H1 (cell line): ENCODE results near the gene CPT1A. TPM values are rescaled to one million over a fixed set of nuclear protein-coding genes. Genes with fewer than 3 reads are reported as not detected.
A peak's percentile ranks its signal among the peaks of the same experiment; 100 is the strongest.

Experiments
- CTCF ChIA-PET: fragments of 300-600 bp; sonication (Branson Sonifier 250); formaldehyde crosslinking; loops from one replicate; lab custom pipeline; 2021; ENCODE audit not compliant: partially characterized antibody; lab: Charles Lee
- POLR2A ChIA-PET: fragments of 300-600 bp; sonication (Branson Sonifier 250); formaldehyde crosslinking; loops from one replicate; lab custom pipeline; 2021; ENCODE audit warnings: inconsistent platforms; ENCODE audit not compliant: partially characterized antibody; lab: Charles Lee
- DNase-seq, 2 experiments: peaks; one replicate each; pipeline versions ENCODE4 v3.0.0 to v3.0.0-alpha.2; 2010 to 2022; ENCODE audit warnings: low spot score in 2 of 2, low read depth in 1 of 2, mixed read lengths in 1 of 2
- FAIRE-seq: peaks from 2 replicates; lab custom pipeline; 2011; peaks lifted over from hg19 to GRCh38; lab: Jason Lieb, UNC
- H2AFZ ChIP-seq: 2 replicates; pipeline ENCODE4 v1.8.1; 2012; ENCODE audit warnings: low read length, inconsistent platforms
- H2AK5ac ChIP-seq: 2 replicates; pipeline ENCODE4 v1.6.1; 2013; ENCODE audit warnings: low read depth, low read length
- H2BK120ac ChIP-seq: replicated peaks from 2 replicates; pipeline ENCODE3; 2013; ENCODE audit warnings: low read depth, low read length, inconsistent platforms
- H2BK12ac ChIP-seq: 2 replicates; pipeline ENCODE4 v1.6.1; 2013; ENCODE audit warnings: low read depth, low read length
- H2BK15ac ChIP-seq: 2 replicates; pipeline ENCODE4 v1.6.1; 2013; ENCODE audit warnings: low read length
- H2BK20ac ChIP-seq: 2 replicates; pipeline ENCODE4 v1.6.1; 2013; ENCODE audit warnings: low read length
- H2BK5ac ChIP-seq: 2 replicates; pipeline ENCODE4 v1.6.1; 2013; ENCODE audit warnings: low read depth, low read length
- H3K14ac ChIP-seq: 2 replicates; pipeline ENCODE4 v1.6.1; 2013; ENCODE audit warnings: inconsistent platforms; ENCODE audit not compliant: insufficient read length
- H3K18ac ChIP-seq: 2 replicates; pipeline ENCODE4 v1.6.1; 2013; ENCODE audit warnings: low read length; ENCODE audit errors: extremely low read depth
- H3K23ac ChIP-seq: 2 replicates; pipeline ENCODE4 v1.6.1; 2013; ENCODE audit warnings: inconsistent platforms; ENCODE audit not compliant: insufficient read length
- H3K23me2 ChIP-seq: 2 replicates; pipeline ENCODE4 v1.6.1; 2013; ENCODE audit warnings: low read depth, low read length
- H3K27ac ChIP-seq: 2 replicates; pipeline ENCODE4 v1.6.1; 2011; ENCODE audit warnings: low read depth, low read length, inconsistent platforms
- H3K27me3 ChIP-seq, 4 experiments: replicated peaks in 1 of 4; 1 replicate in 1 of 4; 2 replicates in 3 of 4; pipeline versions ENCODE4 v1.6.1 to v1.8.1; 2011 to 2013; ENCODE audit warnings: low read length in 3 of 4, mild to moderate bottlenecking in 3 of 4, inconsistent platforms in 2 of 4, mixed read lengths in 2 of 4, moderate library complexity in 1 of 4; ENCODE audit not compliant: control insufficient read depth in 3 of 4, insufficient read depth in 3 of 4; ENCODE audit errors: extremely low read depth in 1 of 4
- H3K36me3 ChIP-seq, 4 experiments: 2 replicates each; pipeline versions ENCODE4 v1.6.1 to v1.8.1; 2011 to 2013; ENCODE audit warnings: mild to moderate bottlenecking in 4 of 4, low read length in 3 of 4, moderate library complexity in 2 of 4, control low read depth in 1 of 4, inconsistent platforms in 1 of 4; ENCODE audit not compliant: insufficient read depth in 4 of 4, control insufficient read depth in 2 of 4
- H3K4ac ChIP-seq: replicated peaks from 2 replicates; pipeline ENCODE3; 2013; ENCODE audit warnings: low read length, low read depth, mixed read lengths, inconsistent platforms; ENCODE audit not compliant: insufficient read length
- H3K4me1 ChIP-seq, 4 experiments: replicated peaks in 1 of 4; 1 replicate in 1 of 4; 2 replicates in 3 of 4; pipeline versions ENCODE4 v1.6.1 to v1.8.1; 2011 to 2013; ENCODE audit warnings: low read length in 3 of 4, inconsistent platforms in 2 of 4, mixed read lengths in 1 of 4; ENCODE audit not compliant: insufficient read depth in 4 of 4, control insufficient read depth in 3 of 4
- H3K4me2 ChIP-seq, 2 experiments: 2 replicates each; pipeline versions ENCODE4 v1.6.1 to v1.8.1; 2011 to 2013; ENCODE audit warnings: low read depth in 2 of 2, low read length in 2 of 2, control low read depth in 1 of 2, inconsistent platforms in 1 of 2, mild to moderate bottlenecking in 1 of 2; ENCODE audit not compliant: insufficient read depth in 1 of 2
- H3K4me3 ChIP-seq, 4 experiments: fragments of 200-600, 300-600 bp in 1 of 4; sonication (generic), shearing (Covaris generic), sonication (Bioruptor Twin) in 1 of 4; 2 replicates each; pipeline versions ENCODE4 v1.5.1 to v1.8.1; 2011 to 2016; ENCODE audit warnings: low read length in 4 of 4, low read depth in 3 of 4, control low read depth in 2 of 4, inconsistent platforms in 2 of 4, mild to moderate bottlenecking in 2 of 4, mixed read lengths in 1 of 4, moderate library complexity in 1 of 4; ENCODE audit not compliant: insufficient read depth in 2 of 4; ENCODE audit errors: extremely low read depth in 1 of 4
- H3K56ac ChIP-seq: replicated peaks from 2 replicates; pipeline ENCODE3; 2013; ENCODE audit warnings: low read depth, mild to moderate bottlenecking, mixed read lengths, low read length, inconsistent platforms; ENCODE audit not compliant: insufficient read length
- H3K79me1 ChIP-seq: 2 replicates; pipeline ENCODE4 v1.6.1; 2013; ENCODE audit warnings: low read depth, low read length, control low read depth
- H3K79me2 ChIP-seq, 2 experiments: 2 replicates each; pipeline versions ENCODE4 v1.6.1 to v1.8.1; 2012 to 2013; ENCODE audit warnings: low read length in 2 of 2, mild to moderate bottlenecking in 2 of 2, inconsistent platforms in 1 of 2; ENCODE audit not compliant: insufficient read depth in 2 of 2, control insufficient read depth in 1 of 2
- H3K9ac ChIP-seq, 4 experiments: replicated peaks in 1 of 4; 1 replicate in 1 of 4; 2 replicates in 3 of 4; pipeline versions ENCODE4 v1.6.1 to v1.8.1; 2011 to 2013; ENCODE audit warnings: low read depth in 3 of 4, low read length in 3 of 4, control low read depth in 2 of 4, mild to moderate bottlenecking in 2 of 4, moderate library complexity in 2 of 4, inconsistent platforms in 1 of 4; ENCODE audit errors: extremely low read depth in 1 of 4
- H3K9me3 ChIP-seq, 2 experiments: 2 replicates each; pipeline versions ENCODE4 v1.6.1 to v1.8.1; 2012 to 2013; ENCODE audit warnings: mild to moderate bottlenecking in 2 of 2, moderate library complexity in 2 of 2, control low read depth in 1 of 2, inconsistent platforms in 1 of 2, low read depth in 1 of 2, low read length in 1 of 2, mixed read lengths in 1 of 2; ENCODE audit not compliant: insufficient read depth in 2 of 2
- H4K20me1 ChIP-seq, 2 experiments: replicated peaks in 1 of 2; 2 replicates each; pipeline versions ENCODE3 to v1.8.1; 2011 to 2013; ENCODE audit warnings: inconsistent platforms in 2 of 2, low read length in 2 of 2, mild to moderate bottlenecking in 1 of 2; ENCODE audit not compliant: insufficient read depth in 2 of 2, control insufficient read depth in 1 of 2
- H4K5ac ChIP-seq: 2 replicates; pipeline ENCODE4 v1.6.1; 2013; ENCODE audit warnings: low read length, low read depth, mixed read lengths, inconsistent platforms; ENCODE audit not compliant: insufficient read length
- H4K8ac ChIP-seq: 2 replicates; pipeline ENCODE4 v1.8.0; 2013; ENCODE audit warnings: mild to moderate bottlenecking, moderate library complexity, low read length, inconsistent platforms; ENCODE audit not compliant: insufficient read depth; ENCODE audit errors: extremely low read depth
- H4K91ac ChIP-seq: replicated peaks from 2 replicates; pipeline ENCODE3; 2013; ENCODE audit warnings: low read length, mixed read lengths, inconsistent platforms; ENCODE audit not compliant: insufficient read length
- CREB1 ChIP-seq: IDR thresholded peaks from 2 replicates; pipeline ENCODE4 v1.6.1; 2012; ENCODE audit warnings: inconsistent platforms
- CTBP2 ChIP-seq: IDR thresholded peaks from 2 replicates; pipeline ENCODE4 v1.7.0; 2011; ENCODE audit warnings: borderline replicate concordance, mild to moderate bottlenecking, moderate library complexity, mixed read lengths, low read length; ENCODE audit not compliant: insufficient read depth, insufficient read length
- EZH2 ChIP-seq: fragments of 200-600 bp; sonication (generic); IDR thresholded peaks from 2 replicates; pipeline ENCODE4 v1.7.1; 2012; ENCODE audit warnings: low read depth, mild to moderate bottlenecking, moderate library complexity, low read length, inconsistent platforms; ENCODE audit not compliant: severe bottlenecking
- GTF2F1 ChIP-seq: IDR thresholded peaks from 2 replicates; pipeline ENCODE4 v1.6.1; 2012; ENCODE audit warnings: low read depth, low read length, improper control_type of control experiment, borderline replicate concordance
- NRF1 ChIP-seq: IDR thresholded peaks from 2 replicates; pipeline ENCODE4 v1.6.1; 2011; ENCODE audit warnings: mild to moderate bottlenecking, low read depth, low read length, improper control_type of control experiment
- POU5F1 ChIP-seq: IDR thresholded peaks from 2 replicates; pipeline ENCODE4 v1.6.1; 2011; ENCODE audit warnings: low read depth, mild to moderate bottlenecking, low read length, moderate library complexity
- RBBP5 ChIP-seq: IDR thresholded peaks from 2 replicates; pipeline ENCODE4 v1.7.1; 2012; ENCODE audit warnings: low read depth, mild to moderate bottlenecking, inconsistent platforms, low read length, moderate library complexity, borderline replicate concordance
- SP1 ChIP-seq: IDR thresholded peaks from 2 replicates; pipeline ENCODE4 v1.6.1; 2011; ENCODE audit warnings: low read depth, low read length
- SRF ChIP-seq: IDR thresholded peaks from 2 replicates; pipeline ENCODE4 v1.6.1; 2011; ENCODE audit warnings: mild to moderate bottlenecking, low read depth, low read length, moderate library complexity
- SUZ12 ChIP-seq: fragments of 200-600 bp; sonication (generic); IDR thresholded peaks from 2 replicates; pipeline ENCODE4 v1.6.1; 2012; ENCODE audit warnings: mild to moderate bottlenecking, inconsistent platforms, low read length, moderate library complexity, mixed read lengths
- WGBS, 2 experiments: shearing (Covaris generic) in 1 of 2; methylation state at CpG; one replicate each; pipeline versions ENCODE4 v1.1.6 to v1.1.7; 2013 to 2015; ENCODE audit warnings: low lambda C conversion rate in 2 of 2, mixed read lengths in 2 of 2, inconsistent platforms in 1 of 2, low coverage in 1 of 2, missing lambda C conversion rate in 1 of 2; ENCODE audit not compliant: insufficient replicate concordance in 2 of 2, insufficient coverage in 1 of 2, insufficient read length in 1 of 2; ENCODE audit errors: extremely low coverage in 1 of 2, missing lambda C conversion rate in 1 of 2; 5-methylcytosine and 5-hydroxymethylcytosine counted together
- polyA plus RNA-seq, 7 experiments: library from polyadenylated mRNA; depleted of rRNA in 3 of 7; stranded (reverse) in 5 of 7; unstranded in 2 of 7; fragments of >200 nt in 5 of 7; fragments of 200-250 nt in 2 of 7; gene quantifications; 1 replicate in 5 of 7; 2 replicates in 1 of 7; 4 replicates in 1 of 7; pipeline versions ENCODE4 v1.2.1 to v1.2.3, GENCODE V29; 2011 to 2013; ENCODE audit warnings: missing spikeins in 2 of 7, mixed read lengths in 2 of 7
- total RNA-seq: library from RNA; stranded (reverse); fragmentation: NEBNext Ultra II Directional; extraction: Animal tissue kit (Norgen Biotek cat#: 25700); gene quantifications from 2 replicates; pipeline ENCODE4 v1.2.1, GENCODE V29; 2021
- TF ChIP-seq, protein P1 (sequence below): IDR thresholded peaks from 2 replicates; pipeline ENCODE4 v1.6.1; 2011; ENCODE audit warnings: low read depth, mild to moderate bottlenecking, low read length; ENCODE audit not compliant: insufficient read depth

CPT1A gene
- total and polyA plus RNA-seq, 2 of the 8 experiments (the other 6 are each of a cell fraction or from before 2014, with no cell fraction given), result 2.9 to 12.2 TPM

DNA sequence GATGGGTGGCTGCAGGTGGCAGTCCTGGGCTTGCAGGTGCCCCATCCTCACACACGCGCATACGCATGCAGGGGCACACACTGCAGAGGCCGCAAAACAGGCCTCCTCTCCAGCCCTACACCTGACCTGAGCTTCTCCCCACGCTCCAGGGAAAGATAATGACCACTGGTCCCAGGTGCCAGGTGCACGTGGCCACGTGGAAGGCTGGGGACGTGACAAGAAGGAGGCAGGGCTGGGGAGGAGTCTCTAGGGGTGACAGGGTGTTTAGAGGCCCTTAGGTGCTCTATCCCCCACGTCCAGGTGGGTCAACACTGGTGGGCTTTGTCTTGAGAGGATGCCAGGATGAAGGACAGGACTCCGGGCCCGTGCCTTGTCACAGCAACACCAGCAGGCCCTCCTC is 23.5 kb upstream of the CPT1A start:
- Histone ChIP-seq H3K36me3 (no peaks in the 10 kb centered on the region), H3K79me2 (no peaks in the 10 kb centered on the region), H2BK12ac (no peak overlapping the region), H3K4ac (no peak overlapping the region), H3K18ac (no peak overlapping the region), H4K20me1 (no peaks in the 10 kb centered on the region), H3K4me2 (no peak overlapping the region), H2BK120ac (no peak overlapping the region), H3K23ac (no peak overlapping the region), H3K4me3 (no peak overlapping the region), H3K23me2 (no peaks in the 10 kb centered on the region), H2BK20ac (no peak overlapping the region), H4K5ac (no peak overlapping the region), H3K9me3 (peaks cover 0 to 6% of the 10 kb centered on the region in 2 experiments; a peak in 1 of 4 replicates), H3K27me3 (peaks cover 0 to 3% (median 0%) of the 10 kb centered on the region in 4 experiments; a peak in 1 of 7 replicates), H3K27ac (no peak overlapping the region), H2AFZ (no peak overlapping the region)
- ChIA-PET POLR2A (no interaction called here), CTCF (interaction anchor here (0.7 kb wide), 2 partner anchors 30 to 382 kb away, joined by 3 read pairs; no protein-coding TSS in a partner anchor)
- 91% methylated on average over 11 of the region's 11 CpGs; no CpG with 5 or more reads in 1 of the 2 experiments for WGBS, 2 experiments
- FAIRE-seq, result no peak
- TF ChIP-seq EZH2, result no peak
- no peak for TF ChIP-seq GTF2F1
- no peak for TF ChIP-seq RBBP5
- TF ChIP-seq NRF1, result no peak
- TF ChIP-seq SRF, result no peak
- TF ChIP-seq, protein P1, sequence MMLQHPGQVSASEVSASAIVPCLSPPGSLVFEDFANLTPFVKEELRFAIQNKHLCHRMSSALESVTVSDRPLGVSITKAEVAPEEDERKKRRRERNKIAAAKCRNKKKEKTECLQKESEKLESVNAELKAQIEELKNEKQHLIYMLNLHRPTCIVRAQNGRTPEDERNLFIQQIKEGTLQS, result no peak
- no peak for TF ChIP-seq SP1
- TF ChIP-seq SUZ12, result no peak
- TF ChIP-seq CREB1, result no peak
- TF ChIP-seq CTBP2, result no peak
- no peak for TF ChIP-seq POU5F1
- TF ChIP-seq, all 59 proteins: peak for 0
- DNase-seq, result no peak
- Histone ChIP-seq H3K56ac (no peak overlapping the region), H2BK15ac (no peak overlapping the region; the same call in 1 of the 2 replicates), H2BK5ac (0 out of 2 replicates have a peak overlapping the region, but pooled peaks have one; percentile 66), H2AK5ac (no peak overlapping the region), H3K9ac (no peak overlapping the region), H4K8ac (no peak overlapping the region), H3K14ac (no peak overlapping the region), H4K91ac (peak overlapping the region; percentile 13), H3K79me1 (no peaks in the 10 kb centered on the region), H3K4me1 (peaks cover 4 to 12% (median 6%) of the 10 kb centered on the region in 4 experiments; a peak in 6 of 7 replicates)
